AG09319 (cell line): ENCODE data around the gene CACNB4.

Source experiments
- DNase-seq: peaks from one replicate; pipeline ENCODE4 v3.0.0-alpha.2; 2010; ENCODE audit warnings: low read depth; ENCODE audit errors: extremely low read depth
- CTCF ChIP-seq: IDR thresholded peaks from 2 replicates; pipeline ENCODE4 v1.5.1; 2011; ENCODE audit warnings: low read depth, mild to moderate bottlenecking, inconsistent platforms, low read length, moderate library complexity

CACNB4 gene

GRCh38 chr2:151972241-151973012 lies 126.4 kb downstream of the CACNB4 start:
- no peak for DNase-seq
- TF ChIP-seq CTCF, result no peak

- TF ChIP-seq CTCF, result no peak
Observed at GRCh38 chr2:151971301-151972051, 127.4 kb downstream of the CACNB4 start.

GRCh38 chr2:151968770-151969470 lies 129.9 kb downstream of the CACNB4 start:
- no peak for DNase-seq
- TF ChIP-seq CTCF, result no peak

More at GRCh38 chr2:151971301-151972051, 127.4 kb downstream of the CACNB4 start:
- DNase-seq, result no peak

GRCh38 chr2:151967829-151968722 lies 130.8 kb downstream of the CACNB4 start:
- no peak for DNase-seq
- TF ChIP-seq CTCF, result no peak

GRCh38 chr2:151965884-151966283 lies 133.0 kb downstream of the CACNB4 start:
- DNase-seq, result no peak
- no peak for TF ChIP-seq CTCF

GRCh38 chr2:151961558-151961957 lies 137.3 kb downstream of the CACNB4 start:
- no peak for DNase-seq
- TF ChIP-seq CTCF, result no peak
